Hepatocyte (in vitro differentiated cells): ENCODE measurements around the gene DZIP1.
A peak's percentile ranks its signal among the peaks of the same experiment; 100 is the strongest.

Source experiments
- EZH2 ChIP-seq: fragments of 200-600 bp; sonication (generic); IDR thresholded peaks from 2 replicates; pipeline ENCODE4 v1.6.1; 2016; ENCODE audit warnings: antibody characterized with exemption, mild to moderate bottlenecking, borderline replicate concordance
- EZH2phosphoT487 ChIP-seq: fragments of 200-600 bp; sonication (generic); IDR thresholded peaks from one replicate; pipeline ENCODE4 v1.6.1; 2018; ENCODE audit warnings: antibody characterized with exemption, mild to moderate bottlenecking, low read depth, moderate library complexity; ENCODE audit not compliant: unreplicated experiment, severe bottlenecking
- TF ChIP-seq, protein P1 (sequence below): fragments of 200-600 bp; sonication (generic); IDR thresholded peaks from 2 replicates; pipeline ENCODE4 v1.5.1; 2016; ENCODE audit warnings: antibody characterized with exemption, mild to moderate bottlenecking; ENCODE audit not compliant: poor library complexity

DNA sequence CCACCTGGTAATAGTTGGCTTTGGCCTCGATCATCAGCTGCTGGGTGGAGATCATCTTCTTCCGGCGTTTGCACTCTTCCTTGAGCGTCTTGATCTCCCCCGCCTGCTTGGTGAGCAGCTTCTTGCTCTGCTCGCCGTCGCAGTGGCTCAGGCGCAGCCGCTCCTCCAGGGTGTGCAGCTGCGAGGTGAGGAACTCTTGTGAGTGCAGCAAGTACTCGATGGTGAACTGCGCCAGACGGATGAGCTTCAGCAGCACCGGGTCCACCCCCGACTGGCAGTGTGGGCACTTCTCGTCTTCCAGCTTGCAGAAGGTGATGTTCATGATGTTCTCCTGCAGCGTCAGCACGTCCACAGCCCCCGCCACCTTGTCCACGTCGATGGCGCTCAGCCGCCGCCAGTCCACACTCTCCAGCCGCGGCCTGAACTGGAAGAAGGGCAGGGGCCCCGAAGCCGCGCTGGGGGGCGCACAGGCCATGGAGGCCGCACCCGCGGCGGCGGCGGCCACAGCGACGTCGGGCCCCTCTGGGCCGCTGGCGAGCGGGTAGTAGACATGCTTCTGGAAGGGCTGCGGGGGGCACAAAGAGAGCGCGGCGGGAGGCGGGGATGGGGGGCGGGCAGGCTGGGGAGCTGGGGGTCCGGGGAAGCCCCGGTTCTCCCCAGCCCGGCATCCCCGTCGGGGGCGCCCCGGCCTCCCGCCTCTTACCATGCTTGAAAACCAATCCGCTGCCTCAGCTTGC is 3.0 kb downstream of the DZIP1 start:
- TF ChIP-seq, protein P1, sequence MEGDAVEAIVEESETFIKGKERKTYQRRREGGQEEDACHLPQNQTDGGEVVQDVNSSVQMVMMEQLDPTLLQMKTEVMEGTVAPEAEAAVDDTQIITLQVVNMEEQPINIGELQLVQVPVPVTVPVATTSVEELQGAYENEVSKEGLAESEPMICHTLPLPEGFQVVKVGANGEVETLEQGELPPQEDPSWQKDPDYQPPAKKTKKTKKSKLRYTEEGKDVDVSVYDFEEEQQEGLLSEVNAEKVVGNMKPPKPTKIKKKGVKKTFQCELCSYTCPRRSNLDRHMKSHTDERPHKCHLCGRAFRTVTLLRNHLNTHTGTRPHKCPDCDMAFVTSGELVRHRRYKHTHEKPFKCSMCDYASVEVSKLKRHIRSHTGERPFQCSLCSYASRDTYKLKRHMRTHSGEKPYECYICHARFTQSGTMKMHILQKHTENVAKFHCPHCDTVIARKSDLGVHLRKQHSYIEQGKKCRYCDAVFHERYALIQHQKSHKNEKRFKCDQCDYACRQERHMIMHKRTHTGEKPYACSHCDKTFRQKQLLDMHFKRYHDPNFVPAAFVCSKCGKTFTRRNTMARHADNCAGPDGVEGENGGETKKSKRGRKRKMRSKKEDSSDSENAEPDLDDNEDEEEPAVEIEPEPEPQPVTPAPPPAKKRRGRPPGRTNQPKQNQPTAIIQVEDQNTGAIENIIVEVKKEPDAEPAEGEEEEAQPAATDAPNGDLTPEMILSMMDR = no peak
- TF ChIP-seq EZH2 = peak; percentile 52
- TF ChIP-seq EZH2phosphoT487 = no peak
